Left ventricle myocardium inferior (tissue), 1 donor: ENCODE measurements around the gene RASA3. TPM values are rescaled to one million over a fixed set of nuclear protein-coding genes. Genes with fewer than 3 reads are reported as not detected.

Source experiments
- DNase-seq: peaks from one replicate; pipeline ENCODE4 v3.0.0-alpha.2; 2020
- H3K27ac ChIP-seq: fragments of 200-600 bp; replicated peaks from 2 replicates; pipeline ENCODE4 v1.8.0; 2021
- H3K27me3 ChIP-seq: fragments of 200-600 bp; 2 replicates; pipeline ENCODE4 v1.8.0; 2021; ENCODE audit warnings: low read depth
- H3K36me3 ChIP-seq: fragments of 200-600 bp; 2 replicates; pipeline ENCODE4 v1.8.0; 2021
- H3K4me1 ChIP-seq: fragments of 200-600 bp; 2 replicates; pipeline ENCODE4 v1.8.0; 2021
- H3K4me3 ChIP-seq: fragments of 200-600 bp; 2 replicates; pipeline ENCODE4 v1.8.0; 2021; ENCODE audit warnings: mild to moderate bottlenecking, moderate library complexity
- H3K9me3 ChIP-seq: fragments of 200-600 bp; replicated peaks from 2 replicates; pipeline ENCODE4 v1.8.0; 2021
- CTCF ChIP-seq: fragments of 200-600 bp; IDR thresholded peaks from 2 replicates; pipeline ENCODE4 v1.8.0; 2021; ENCODE audit warnings: antibody characterized with exemption, mild to moderate bottlenecking, borderline replicate concordance
- intact Hi-C: fragments of 100-400 bp; cut with micrococcal nuclease; formaldehyde crosslinking; loops from one replicate; pipeline ENCODE4 v1.11.0; 2022
- total RNA-seq: library from RNA; stranded (reverse); fragmentation: NEBNext Ultra II Directional; extraction: Animal tissue kit (Norgen Biotek cat#: 25700); gene quantifications from one replicate; pipeline ENCODE4 v1.2.1, GENCODE V29; 2021
- donor health status: DM: no; HTN: yes; CAD: no; lungs with severe emphysema.

The RASA3 gene
- total RNA-seq, 1 donor from 2014 or later = 9.5 TPM

- H3K27me3 ChIP-seq = no peaks in the 10 kb centered on the region
- no peak within 1 kb of the TSS for H3K27ac ChIP-seq
- intact Hi-C loops = no loop called here
Observed at GRCh38 chr13:113973218-113974164, 158.9 kb downstream of the RASA3 start, which contains the start of gene C13orf46. C13orf46 (minus strand) TSS chr13:113974076; CDS start chr13:113973997, 79 bp downstream.

GRCh38 chr13:113972451-113973217, 159.8 kb downstream of the RASA3 start:
- Histone ChIP-seq H3K36me3 (peaks cover 15% of the 10 kb centered on the region), H3K27ac (no peak overlapping the region), H3K4me3 (no peak overlapping the region), H3K27me3 (no peaks in the 10 kb centered on the region), H3K4me1 (peaks cover 28% of the 10 kb centered on the region), H3K9me3 (no peaks in the 10 kb centered on the region)
- intact Hi-C loops = no loop called here
- TF ChIP-seq CTCF = no peak
- DNase-seq = no peak

More at GRCh38 chr13:113973218-113974164, 158.9 kb downstream of the RASA3 start, which contains the start of gene C13orf46:
- Histone ChIP-seq H3K36me3 (peaks cover 22% of the 10 kb centered on the region), H3K9me3 (no peaks in the 10 kb centered on the region), H3K4me3 (no peak within 1 kb of the TSS), H3K4me1 (peaks cover 20% of the 10 kb centered on the region)
- TF ChIP-seq CTCF = no peak
- DNase-seq = peak; percentile 12

GRCh38 chr13:113971471-113972231, 160.8 kb downstream of the RASA3 start:
- no peaks in the 10 kb centered on the region for H3K27me3 ChIP-seq
- H3K9me3 ChIP-seq = no peaks in the 10 kb centered on the region
- H3K4me3 ChIP-seq = no peak overlapping the region
- peak overlapping the region; percentile 83 for H3K27ac ChIP-seq
- H3K4me1 ChIP-seq = peaks cover 28% of the 10 kb centered on the region
- peak; percentile 12 for DNase-seq
- H3K36me3 ChIP-seq = peaks cover 15% of the 10 kb centered on the region
- TF ChIP-seq CTCF = no peak
- intact Hi-C loops = no loop called here

- Histone ChIP-seq H3K9me3 (no peaks in the 10 kb centered on the region), H3K4me1 (peaks cover 28% of the 10 kb centered on the region), H3K27me3 (no peaks in the 10 kb centered on the region), H3K27ac (peak overlapping the region; percentile 83), H3K36me3 (peaks cover 15% of the 10 kb centered on the region), H3K4me3 (no peak overlapping the region)
- peak; percentile 68 for DNase-seq
- no peak for TF ChIP-seq CTCF
- intact Hi-C loops = no loop called here
Observed at GRCh38 chr13:113970810-113971470, 161.5 kb downstream of the RASA3 start.
